Vagina (tissue), 2 donors: ENCODE data around the gene AGPAT3. TPM values are rescaled to one million over a fixed set of nuclear protein-coding genes. Genes with fewer than 3 reads are reported as not detected.

Experiments used
- DNase-seq, 2 donors: peaks; one replicate each; pipeline ENCODE4 v3.0.0-alpha.2; 2017; ENCODE audit errors: extremely low spot score in 2 of 2
- H3K27ac ChIP-seq: fragments of 200-600 bp; sonication (generic); one replicate; pipeline ENCODE4 v1.5.1; 2019
- H3K27me3 ChIP-seq: fragments of 200-600 bp; sonication (generic); one replicate; pipeline ENCODE4 v1.5.1; 2019
- H3K36me3 ChIP-seq, 2 donors: fragments of 200-600 bp; sonication (generic); one replicate each; pipeline ENCODE4 v1.5.1; 2017 to 2019
- H3K4me1 ChIP-seq: fragments of 200-600 bp; sonication (generic); one replicate; pipeline ENCODE4 v1.5.1; 2019
- H3K4me3 ChIP-seq, 2 donors: fragments of 200-600 bp; sonication (generic); 1 replicate in 1 of 2; 2 replicates in 1 of 2; pipeline ENCODE4 v1.5.1; 2016 to 2019
- H3K9me3 ChIP-seq: fragments of 200-600 bp; sonication (generic); one replicate; pipeline ENCODE4 v1.5.1; 2019
- CTCF ChIP-seq, 3 experiments: fragments of 450-650 bp in 2 of 3; fragments of 200-600 bp in 1 of 3; sonication (generic) in 1 of 3; IDR thresholded peaks; one replicate each; pipeline ENCODE4 v1.5.1; 2017 to 2019; ENCODE audit warnings: antibody characterized with exemption in 3 of 3, mild to moderate bottlenecking in 2 of 3, moderate library complexity in 2 of 3
- POLR2A ChIP-seq, 2 donors: fragments of 450-650 bp; IDR thresholded peaks; one replicate each; pipeline ENCODE4 v1.6.1; 2017; ENCODE audit warnings: antibody characterized with exemption in 2 of 2, mild to moderate bottlenecking in 2 of 2, moderate library complexity in 2 of 2
- POLR2AphosphoS5 ChIP-seq, 2 donors: sonication (generic); formaldehyde crosslinking; IDR thresholded peaks; one replicate each; pipeline ENCODE4 v1.9.0; 2017; ENCODE audit warnings: antibody characterized with exemption in 2 of 2, mild to moderate bottlenecking in 2 of 2, low read depth in 1 of 2; ENCODE audit not compliant: insufficient read depth in 1 of 2
- intact Hi-C: fragments of 100-400 bp; cut with DNase I; formaldehyde crosslinking; loops from one replicate; pipeline ENCODE4 v1.15.1; 2023
- total RNA-seq: library from RNA; depleted of rRNA; stranded (reverse); fragments of >200 nt; gene quantifications from one replicate; pipeline ENCODE4 v1.2.3, GENCODE V29; 2016

AGPAT3 gene
- total RNA-seq, 1 donor from 2014 or later: 34.4 TPM

GRCh38 chr21:43824333-43825241, 40.4 kb upstream of the AGPAT3 start:
- no peak for DNase-seq
- H3K27me3 ChIP-seq: no peaks in the 10 kb centered on the region
- no peaks in the 10 kb centered on the region for H3K4me1 ChIP-seq
- H3K36me3 ChIP-seq: no peaks in the 10 kb centered on the region
- TF ChIP-seq CTCF (IDR thresholded peaks at IDR 0.05) (no peak), POLR2AphosphoS5 (IDR thresholded peaks at IDR 0.05; ENCODE audit: insufficient read depth in 1 of 2, low read depth in 1 of 2) (no peak), POLR2A (IDR thresholded peaks at IDR 0.05) (no peak)
- H3K27ac ChIP-seq: no peak overlapping the region
- intact Hi-C loops: no loop called here
- H3K4me3 ChIP-seq: no peak overlapping the region
- H3K9me3 ChIP-seq: no peaks in the 10 kb centered on the region

- no peak overlapping the region for H3K4me3 ChIP-seq
- no peak overlapping the region for H3K27ac ChIP-seq
- H3K9me3 ChIP-seq: no peaks in the 10 kb centered on the region
- no peaks in the 10 kb centered on the region for H3K4me1 ChIP-seq
- H3K27me3 ChIP-seq: no peaks in the 10 kb centered on the region
- no peak for DNase-seq
- TF ChIP-seq POLR2AphosphoS5 (IDR thresholded peaks at IDR 0.05; ENCODE audit: insufficient read depth in 1 of 2, low read depth in 1 of 2) (no peak), CTCF (IDR thresholded peaks at IDR 0.05) (no peak), POLR2A (IDR thresholded peaks at IDR 0.05) (no peak)
- intact Hi-C loops: no loop called here
- H3K36me3 ChIP-seq: no peaks in the 10 kb centered on the region
These were observed 39.6 kb upstream of the AGPAT3 start for GRCh38 chr21:43825242-43825935.

- Histone ChIP-seq H3K27me3 (no peaks in the 10 kb centered on the region), H3K27ac (no peak overlapping the region), H3K36me3 (no peaks in the 10 kb centered on the region), H3K9me3 (no peaks in the 10 kb centered on the region), H3K4me1 (no peaks in the 10 kb centered on the region), H3K4me3 (no peak overlapping the region)
- TF ChIP-seq CTCF (IDR thresholded peaks at IDR 0.05) (no peak), POLR2AphosphoS5 (IDR thresholded peaks at IDR 0.05; ENCODE audit: insufficient read depth in 1 of 2, low read depth in 1 of 2) (no peak), POLR2A (IDR thresholded peaks at IDR 0.05) (no peak)
- no peak for DNase-seq
- intact Hi-C loops: no loop called here
These were observed 38.9 kb upstream of the AGPAT3 start for GRCh38 chr21:43825936-43826622.

GRCh38 chr21:43826623-43826974, 38.4 kb upstream of the AGPAT3 start:
- Histone ChIP-seq H3K4me1 (no peaks in the 10 kb centered on the region), H3K36me3 (no peaks in the 10 kb centered on the region), H3K27ac (no peak overlapping the region), H3K27me3 (no peaks in the 10 kb centered on the region), H3K9me3 (no peaks in the 10 kb centered on the region), H3K4me3 (no peak overlapping the region)
- TF ChIP-seq CTCF (IDR thresholded peaks at IDR 0.05): no peak
- TF ChIP-seq POLR2A (IDR thresholded peaks at IDR 0.05): no peak
- TF ChIP-seq POLR2AphosphoS5 (IDR thresholded peaks at IDR 0.05; ENCODE audit: insufficient read depth in 1 of 2, low read depth in 1 of 2): no peak
- no peak for DNase-seq
- intact Hi-C loops: no loop called here
